Body of pancreas (tissue), 4 donors: Measurements from ENCODE around the gene EXT2.

Experiments used
- CTCF ChIP-seq, 7 experiments: fragments of 450-650 bp in 4 of 7; fragments of 200-600 bp in 3 of 7; sonication (generic) in 3 of 7; IDR thresholded peaks; one replicate each; pipeline ENCODE4 v1.5.1; 2016 to 2019; ENCODE audit warnings: antibody characterized with exemption in 7 of 7
- POLR2A ChIP-seq, 3 donors: fragments of 450-650 bp; IDR thresholded peaks; one replicate each; pipeline ENCODE4 v1.6.1; 2016; ENCODE audit warnings: antibody characterized with exemption in 3 of 3, mild to moderate bottlenecking in 2 of 3

- TF ChIP-seq CTCF (IDR thresholded peaks at IDR 0.05) (no peak), POLR2A (IDR thresholded peaks at IDR 0.05) (no peak)
Observed at GRCh38 chr11:44143987-44144909, 48.8 kb downstream of the EXT2 start.
